ENCODE measurements around the gene ERC1.

The ERC1 gene

GRCh38 chr12:1170411-1170810, 179.4 kb downstream of the ERC1 start:
- TF ChIP-seq Cebpa-rat (IDR thresholded peaks at IDR 0.05): no peak

GRCh38 chr12:1171657-1172408, 180.8 kb downstream of the ERC1 start:
- H3K9ac ChIP-seq: no peak overlapping the region
- peaks cover 35% of the 10 kb centered on the region for H3K36me3 ChIP-seq
- H3K4me2 ChIP-seq: peak overlapping the region; percentile 76
- H3K27ac ChIP-seq: peak overlapping the region; percentile 49; the same call in 1 of the 2 replicates
- peaks cover 50% of the 10 kb centered on the region for H3K4me1 ChIP-seq
- no peaks in the 10 kb centered on the region for H3K27me3 ChIP-seq
- no peaks in the 10 kb centered on the region for H4K20me1 ChIP-seq
- no peak for TF ChIP-seq Cebpa-rat (IDR thresholded peaks at IDR 0.05)
- H3K4me3 ChIP-seq: no peak overlapping the region
- peaks cover 11% of the 10 kb centered on the region; the same call in 1 of the 2 replicates for H3K9me3 ChIP-seq

More at GRCh38 chr12:1170411-1170810, 179.4 kb downstream of the ERC1 start:
- H3K27me3 ChIP-seq: no peaks in the 10 kb centered on the region
- no peak overlapping the region for H3K9ac ChIP-seq
- peaks cover 7% of the 10 kb centered on the region; the same call in 1 of the 2 replicates for H3K9me3 ChIP-seq
- peaks cover 27% of the 10 kb centered on the region for H3K36me3 ChIP-seq
- peaks cover 43% of the 10 kb centered on the region for H3K4me1 ChIP-seq
- no peak overlapping the region for H3K4me3 ChIP-seq
- H4K20me1 ChIP-seq: no peaks in the 10 kb centered on the region
- H3K27ac ChIP-seq: no peak overlapping the region
- H3K4me2 ChIP-seq: no peak overlapping the region

GRCh38 chr12:1173781-1174617, 183.0 kb downstream of the ERC1 start:
- H4K20me1 ChIP-seq: no peaks in the 10 kb centered on the region
- no peak overlapping the region for H3K4me2 ChIP-seq

GRCh38 chr12:1174659-1175058, 183.6 kb downstream of the ERC1 start:
- TF ChIP-seq Cebpa-rat (IDR thresholded peaks at IDR 0.05): no peak
- H3K27me3 ChIP-seq: no peaks in the 10 kb centered on the region
- H3K4me3 ChIP-seq: no peak overlapping the region
- H3K4me1 ChIP-seq: peaks cover 51% of the 10 kb centered on the region
- no peak overlapping the region for H3K4me2 ChIP-seq
- H3K9me3 ChIP-seq: peaks cover 27% of the 10 kb centered on the region
- H3K27ac ChIP-seq: no peak overlapping the region
- H3K9ac ChIP-seq: no peak overlapping the region
- peaks cover 29% of the 10 kb centered on the region for H3K36me3 ChIP-seq
- no peaks in the 10 kb centered on the region for H4K20me1 ChIP-seq

More at GRCh38 chr12:1173781-1174617, 183.0 kb downstream of the ERC1 start:
- H3K27me3 ChIP-seq: no peaks in the 10 kb centered on the region
- H3K4me3 ChIP-seq: no peak overlapping the region
- H3K9ac ChIP-seq: no peak overlapping the region
- no peak for TF ChIP-seq Cebpa-rat (IDR thresholded peaks at IDR 0.05)
- H3K36me3 ChIP-seq: peaks cover 33% of the 10 kb centered on the region
- no peak overlapping the region for H3K27ac ChIP-seq
- H3K9me3 ChIP-seq: peaks cover 27% of the 10 kb centered on the region
- H3K4me1 ChIP-seq: peaks cover 56% of the 10 kb centered on the region

- peaks cover 41% of the 10 kb centered on the region for H3K4me1 ChIP-seq
- H3K27ac ChIP-seq: no peak overlapping the region
- H3K9me3 ChIP-seq: peaks cover 27% of the 10 kb centered on the region
- no peak for TF ChIP-seq Cebpa-rat (IDR thresholded peaks at IDR 0.05)
- no peak overlapping the region for H3K4me3 ChIP-seq
- no peaks in the 10 kb centered on the region for H4K20me1 ChIP-seq
- no peaks in the 10 kb centered on the region for H3K27me3 ChIP-seq
- H3K9ac ChIP-seq: no peak overlapping the region
- H3K4me2 ChIP-seq: 0 out of 2 replicates have a peak overlapping the region, but pooled peaks have one; percentile 3
- H3K36me3 ChIP-seq: peaks cover 38% of the 10 kb centered on the region
Measured at GRCh38 chr12:1176191-1176590, 185.2 kb downstream of the ERC1 start.

- H3K27me3 ChIP-seq: no peaks in the 10 kb centered on the region
- H3K4me1 ChIP-seq: peaks cover 15% of the 10 kb centered on the region
- no peak overlapping the region for H3K27ac ChIP-seq
Measured at GRCh38 chr12:1179128-1179527, 188.1 kb downstream of the ERC1 start.

GRCh38 chr12:1182069-1182468, 191.0 kb downstream of the ERC1 start:
- peaks cover 54% of the 10 kb centered on the region for H3K36me3 ChIP-seq

More at GRCh38 chr12:1179128-1179527, 188.1 kb downstream of the ERC1 start:
- H3K9me3 ChIP-seq: peaks cover 27% of the 10 kb centered on the region
- H3K4me2 ChIP-seq: no peak overlapping the region
- H3K4me3 ChIP-seq: no peak overlapping the region
- H4K20me1 ChIP-seq: no peaks in the 10 kb centered on the region
- peaks cover 55% of the 10 kb centered on the region for H3K36me3 ChIP-seq
- no peak overlapping the region for H3K9ac ChIP-seq
- no peak for TF ChIP-seq Cebpa-rat (IDR thresholded peaks at IDR 0.05)

GRCh38 chr12:1184402-1184801, 193.4 kb downstream of the ERC1 start:
- Histone ChIP-seq H4K20me1 (no peaks in the 10 kb centered on the region), H3K27ac (no peak overlapping the region), H3K4me2 (no peak overlapping the region), H3K36me3 (peaks cover 62% of the 10 kb centered on the region), H3K9me3 (no peaks in the 10 kb centered on the region), H3K27me3 (no peaks in the 10 kb centered on the region), H3K9ac (no peak overlapping the region), H3K4me1 (no peaks in the 10 kb centered on the region), H3K4me3 (no peak overlapping the region)
- TF ChIP-seq Cebpa-rat (IDR thresholded peaks at IDR 0.05): no peak

More at GRCh38 chr12:1182069-1182468, 191.0 kb downstream of the ERC1 start:
- Histone ChIP-seq H3K27me3 (no peaks in the 10 kb centered on the region), H3K4me3 (no peak overlapping the region), H4K20me1 (no peaks in the 10 kb centered on the region), H3K9me3 (peaks cover 14% of the 10 kb centered on the region), H3K4me2 (no peak overlapping the region), H3K27ac (no peak overlapping the region), H3K9ac (no peak overlapping the region), H3K4me1 (peaks cover 4% of the 10 kb centered on the region)
- no peak for TF ChIP-seq Cebpa-rat (IDR thresholded peaks at IDR 0.05)

GRCh38 chr12:1185460-1186182, 194.6 kb downstream of the ERC1 start:
- H3K4me2 ChIP-seq: no peak overlapping the region
- no peaks in the 10 kb centered on the region for H3K9me3 ChIP-seq
- no peak overlapping the region for H3K4me3 ChIP-seq
- no peaks in the 10 kb centered on the region for H3K4me1 ChIP-seq
- no peak for TF ChIP-seq Cebpa-rat (IDR thresholded peaks at IDR 0.05)
- H3K36me3 ChIP-seq: peaks cover 67% of the 10 kb centered on the region
- H3K27ac ChIP-seq: no peak overlapping the region
- H4K20me1 ChIP-seq: no peaks in the 10 kb centered on the region
- no peaks in the 10 kb centered on the region for H3K27me3 ChIP-seq
- no peak overlapping the region for H3K9ac ChIP-seq
